ENCODE measurements around the gene ARHGAP10.

Gene ARHGAP10

DNA sequence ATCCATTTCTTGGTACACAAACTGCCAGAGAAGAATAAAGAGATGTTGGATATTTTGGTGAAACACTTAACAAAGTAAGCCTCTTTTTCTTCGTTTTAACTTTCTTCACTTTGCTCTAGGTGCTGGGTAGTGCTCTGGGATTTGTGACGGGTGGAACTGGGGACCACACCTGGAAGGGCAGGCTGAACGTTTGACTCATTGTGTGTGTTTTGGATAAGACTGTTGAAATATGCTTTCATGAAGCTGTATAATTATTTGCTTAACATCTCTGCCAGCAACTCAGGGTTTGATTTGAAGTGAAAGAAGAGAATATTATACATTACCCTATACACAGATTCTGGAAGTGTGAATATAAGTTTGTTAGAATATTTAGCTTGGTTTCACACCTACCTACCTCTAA is 233.2 kb downstream of the ARHGAP10 start:
- DNase-seq (ENCODE audit: low read depth, low spot score), result no peak
- in situ Hi-C loops (cut with HindIII; ENCODE audit: low sequenced_read_pairs), result no loop called here
- no peak overlapping the region for H3K4me3 ChIP-seq (ENCODE audit: low read depth, low read length)
- TF ChIP-seq, protein P1, sequence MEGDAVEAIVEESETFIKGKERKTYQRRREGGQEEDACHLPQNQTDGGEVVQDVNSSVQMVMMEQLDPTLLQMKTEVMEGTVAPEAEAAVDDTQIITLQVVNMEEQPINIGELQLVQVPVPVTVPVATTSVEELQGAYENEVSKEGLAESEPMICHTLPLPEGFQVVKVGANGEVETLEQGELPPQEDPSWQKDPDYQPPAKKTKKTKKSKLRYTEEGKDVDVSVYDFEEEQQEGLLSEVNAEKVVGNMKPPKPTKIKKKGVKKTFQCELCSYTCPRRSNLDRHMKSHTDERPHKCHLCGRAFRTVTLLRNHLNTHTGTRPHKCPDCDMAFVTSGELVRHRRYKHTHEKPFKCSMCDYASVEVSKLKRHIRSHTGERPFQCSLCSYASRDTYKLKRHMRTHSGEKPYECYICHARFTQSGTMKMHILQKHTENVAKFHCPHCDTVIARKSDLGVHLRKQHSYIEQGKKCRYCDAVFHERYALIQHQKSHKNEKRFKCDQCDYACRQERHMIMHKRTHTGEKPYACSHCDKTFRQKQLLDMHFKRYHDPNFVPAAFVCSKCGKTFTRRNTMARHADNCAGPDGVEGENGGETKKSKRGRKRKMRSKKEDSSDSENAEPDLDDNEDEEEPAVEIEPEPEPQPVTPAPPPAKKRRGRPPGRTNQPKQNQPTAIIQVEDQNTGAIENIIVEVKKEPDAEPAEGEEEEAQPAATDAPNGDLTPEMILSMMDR (IDR thresholded peaks at IDR 0.05; ENCODE audit: low read depth, low read length), result no peak

- no peak for DNase-seq (ENCODE audit: low read depth, low spot score)
- H3K4me3 ChIP-seq (ENCODE audit: low read depth, low read length), result no peak overlapping the region
- TF ChIP-seq, protein P1 (IDR thresholded peaks at IDR 0.05; ENCODE audit: low read depth, low read length), result no peak
- in situ Hi-C loops (cut with HindIII; ENCODE audit: low sequenced_read_pairs), result no loop called here
Observed at GRCh38 chr4:147965873-147966272, 234.0 kb downstream of the ARHGAP10 start.

- H3K4me3 ChIP-seq (ENCODE audit: low read depth, low read length), result no peak overlapping the region
- DNase-seq (ENCODE audit: low read depth, low spot score), result no peak
- TF ChIP-seq, protein P1 (IDR thresholded peaks at IDR 0.05; ENCODE audit: low read depth, low read length), result no peak
- in situ Hi-C loops (cut with HindIII; ENCODE audit: low sequenced_read_pairs), result no loop called here
Observed at GRCh38 chr4:147968641-147969040, 236.8 kb downstream of the ARHGAP10 start.

GRCh38 chr4:147969573-147970385 is 237.9 kb downstream of the ARHGAP10 start:
- no peak overlapping the region for H3K4me3 ChIP-seq (ENCODE audit: low read depth, low read length)
- DNase-seq (ENCODE audit: low read depth, low spot score), result no peak
- in situ Hi-C loops (cut with HindIII; ENCODE audit: low sequenced_read_pairs), result no loop called here
- TF ChIP-seq, protein P1 (IDR thresholded peaks at IDR 0.05; ENCODE audit: low read depth, low read length), result no peak

DNA sequence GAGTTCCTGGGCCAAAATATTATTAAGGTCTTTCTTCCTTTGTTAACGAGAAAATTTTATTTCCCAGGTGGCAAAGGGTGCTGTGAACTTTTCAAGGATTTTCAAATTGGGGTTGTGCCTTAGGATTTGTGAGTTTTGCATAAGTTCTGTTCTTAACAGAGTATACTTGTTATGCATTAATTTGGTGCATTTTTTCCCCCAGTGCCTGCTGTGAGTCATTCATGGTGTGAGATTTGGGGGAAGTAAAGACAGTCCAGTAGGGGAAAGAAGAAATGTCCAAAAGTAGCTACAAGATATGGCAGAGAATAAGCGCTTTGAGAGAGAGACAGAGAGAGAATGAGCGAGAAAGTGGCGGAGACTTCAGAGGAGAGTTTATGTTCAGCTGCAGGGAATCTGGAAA is 239.2 kb downstream of the ARHGAP10 start:
- no peak for DNase-seq (ENCODE audit: low read depth, low spot score)
- in situ Hi-C loops (cut with HindIII; ENCODE audit: low sequenced_read_pairs), result no loop called here
- TF ChIP-seq, protein P1 (IDR thresholded peaks at IDR 0.05; ENCODE audit: low read depth, low read length), result no peak

DNA sequence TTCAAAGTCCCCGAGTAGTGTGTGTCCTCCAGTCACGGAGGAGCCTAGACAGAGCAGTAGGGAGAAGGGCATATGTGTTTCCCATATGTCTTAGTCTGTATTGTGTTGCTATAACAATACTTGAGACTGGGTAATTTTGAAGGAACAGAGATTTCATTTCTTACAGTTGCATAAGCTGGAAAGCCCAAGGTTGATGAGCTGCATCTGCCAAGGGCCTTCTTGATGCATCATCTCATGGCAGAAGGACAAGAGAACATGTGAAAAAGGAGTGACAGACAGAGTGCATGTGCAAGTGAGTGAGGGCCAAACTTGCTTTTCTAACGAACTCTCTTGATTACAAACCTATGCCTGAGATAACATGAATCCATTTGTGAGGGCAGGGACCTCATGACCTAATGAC is 243.4 kb downstream of the ARHGAP10 start:
- in situ Hi-C loops (cut with HindIII; ENCODE audit: low sequenced_read_pairs), result no loop called here
- no peak for DNase-seq (ENCODE audit: low read depth, low spot score)
- TF ChIP-seq, protein P1 (IDR thresholded peaks at IDR 0.05; ENCODE audit: low read depth, low read length), result no peak
- H3K4me3 ChIP-seq (ENCODE audit: low read depth, low read length), result no peak overlapping the region

More for the DNA sequence above, 239.2 kb downstream of the ARHGAP10 start:
- no peak overlapping the region for H3K4me3 ChIP-seq (ENCODE audit: low read depth, low read length)
